ENCODE results near the gene HTR1E.

DNA sequence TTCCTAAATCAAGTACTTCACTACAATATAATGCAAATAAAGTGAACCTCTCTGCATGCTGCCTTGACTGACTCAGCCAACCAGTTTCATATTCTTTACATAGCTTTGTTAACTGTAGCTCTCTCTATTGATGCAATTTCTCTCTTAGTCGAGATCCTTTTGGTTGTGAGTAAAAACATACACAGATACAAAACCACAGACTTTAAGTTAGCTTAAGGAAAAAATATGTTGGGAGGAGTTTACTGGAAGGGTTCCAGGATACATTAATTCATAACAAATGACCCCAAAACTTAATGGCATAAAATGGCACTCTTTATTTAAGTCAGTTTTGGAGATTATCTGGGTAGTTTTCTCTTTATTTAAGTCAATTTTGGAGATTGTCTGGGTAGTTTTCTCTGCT is 15.7 kb downstream of the HTR1E start:
- TF ChIP-seq, protein P1, sequence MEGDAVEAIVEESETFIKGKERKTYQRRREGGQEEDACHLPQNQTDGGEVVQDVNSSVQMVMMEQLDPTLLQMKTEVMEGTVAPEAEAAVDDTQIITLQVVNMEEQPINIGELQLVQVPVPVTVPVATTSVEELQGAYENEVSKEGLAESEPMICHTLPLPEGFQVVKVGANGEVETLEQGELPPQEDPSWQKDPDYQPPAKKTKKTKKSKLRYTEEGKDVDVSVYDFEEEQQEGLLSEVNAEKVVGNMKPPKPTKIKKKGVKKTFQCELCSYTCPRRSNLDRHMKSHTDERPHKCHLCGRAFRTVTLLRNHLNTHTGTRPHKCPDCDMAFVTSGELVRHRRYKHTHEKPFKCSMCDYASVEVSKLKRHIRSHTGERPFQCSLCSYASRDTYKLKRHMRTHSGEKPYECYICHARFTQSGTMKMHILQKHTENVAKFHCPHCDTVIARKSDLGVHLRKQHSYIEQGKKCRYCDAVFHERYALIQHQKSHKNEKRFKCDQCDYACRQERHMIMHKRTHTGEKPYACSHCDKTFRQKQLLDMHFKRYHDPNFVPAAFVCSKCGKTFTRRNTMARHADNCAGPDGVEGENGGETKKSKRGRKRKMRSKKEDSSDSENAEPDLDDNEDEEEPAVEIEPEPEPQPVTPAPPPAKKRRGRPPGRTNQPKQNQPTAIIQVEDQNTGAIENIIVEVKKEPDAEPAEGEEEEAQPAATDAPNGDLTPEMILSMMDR (IDR thresholded peaks at IDR 0.05), result no peak
- TF ChIP-seq POLR2A (IDR thresholded peaks at IDR 0.05), result no peak
